Stimulated activated CD8-positive, alpha-beta memory T cell treated with anti-CD3 and anti-CD28 coated beads, Interleukin-4, amount 100 ng/mL, for 4 hours (primary cell): ENCODE measurements around the gene AMBP.

Experiments
- DNase-seq, 2 donors: peaks; one replicate each; pipeline ENCODE4 v3.0.0-alpha.2; 2020; ENCODE audit warnings: low read depth in 2 of 2, low spot score in 1 of 2

Gene AMBP

DNA sequence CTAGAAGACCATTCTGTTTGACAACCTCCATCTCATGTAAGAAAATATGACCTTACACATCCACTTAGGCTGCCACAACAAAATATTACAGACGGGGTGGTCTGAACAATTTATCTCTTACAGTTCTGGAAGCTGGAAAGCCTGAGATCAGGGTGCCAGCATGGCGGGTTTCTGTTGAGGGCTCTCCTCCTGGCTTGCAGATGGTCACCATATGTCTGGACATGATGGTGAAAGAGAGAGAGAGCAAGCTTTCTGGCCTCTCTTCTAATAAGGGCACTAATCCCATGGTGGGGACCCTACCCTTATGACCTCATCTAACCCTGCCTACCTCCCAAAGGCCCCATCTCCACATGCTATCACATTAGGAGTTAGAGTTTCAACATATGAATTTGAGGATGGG lies 66.0 kb downstream of the AMBP start:
- no peak for DNase-seq

- no peak for DNase-seq
These were observed 66.8 kb downstream of the AMBP start for GRCh38 chr9:114011313-114011712.
